ENCODE results near the gene KCNG2. TPM values are rescaled to one million over a fixed set of nuclear protein-coding genes. Genes with fewer than 3 reads are reported as not detected.

KCNG2 gene
- total and polyA plus RNA-seq, 2 of the 13 experiments (the other 11 are each of a cell fraction or from before 2014, with no cell fraction given), result not detected

- Histone ChIP-seq H2AFZ (ENCODE audit: low read length) (no peak overlapping the region), H3K4me3 (replicated peaks in 1 of 3; ENCODE audit: insufficient read depth in 1 of 3, low read depth in 2 of 3, low read length in 3 of 3) (no peak overlapping the region), H3K4me2 (ENCODE audit: low read depth, low read length) (no peak overlapping the region), H3K4me1 (ENCODE audit: insufficient read depth, low read length) (peaks cover 13% of the 10 kb centered on the region; the same call in 1 of the 2 replicates), H4K20me1 (ENCODE audit: insufficient read depth, low read length) (no peaks in the 10 kb centered on the region), H3K79me2 (ENCODE audit: insufficient read depth, low read length) (no peaks in the 10 kb centered on the region), H3K9me3 (ENCODE audit: low read length) (no peaks in the 10 kb centered on the region), H3K27me3 (ENCODE audit: control insufficient read depth in 1 of 2, insufficient read depth in 2 of 2, low read length in 2 of 2) (peaks cover 14 to 73% of the 10 kb centered on the region in 2 experiments; a peak in 4 of 5 replicates), H3K36me3 (replicated peaks in 1 of 2; ENCODE audit: control insufficient read depth in 1 of 2, insufficient read depth in 2 of 2, low read length in 2 of 2) (no peaks in the 10 kb centered on the region), H3K9ac (ENCODE audit: insufficient read depth, low read depth, low read length) (no peak overlapping the region), H3K27ac (ENCODE audit: extremely low read length, insufficient read depth, low read length) (no peak overlapping the region)
- in situ Hi-C loops (cut with HindIII; ENCODE audit: extremely low pct_ligation_motif_present, low pct_unique_long_range_greater_than_20kb) (no loop called here), intact Hi-C loops (cut with micrococcal nuclease; ENCODE audit: unreplicated experiment) (no loop called here)
- ChIA-PET CTCF (ENCODE audit: low intra/inter-chr PET ratio, low total read pairs) (no interaction called here), POLR2A (no interaction called here)
- ATAC-seq, result no peak
- TF ChIP-seq MXD1 (CRISPR knock-in tag; IDR thresholded peaks at IDR 0.05) (no peak), STAT6 (CRISPR knock-in tag; IDR thresholded peaks at IDR 0.05; ENCODE audit: borderline replicate concordance) (no peak), ZBTB2 (CRISPR knock-in tag; IDR thresholded peaks at IDR 0.05; ENCODE audit: low read depth) (no peak), MLLT10 (CRISPR knock-in tag; IDR thresholded peaks at IDR 0.05) (no peak), SP1 (IDR thresholded peaks at IDR 0.05) (no peak), SP1 (CRISPR knock-in tag; IDR thresholded peaks at IDR 0.05) (no peak), SNAPC2 (CRISPR knock-in tag; IDR thresholded peaks at IDR 0.05) (no peak), IRF2 (CRISPR knock-in tag; IDR thresholded peaks at IDR 0.05) (no peak), PHB2 (IDR thresholded peaks at IDR 0.05; ENCODE audit: partially characterized antibody) (no peak), ZNF674 (CRISPR knock-in tag; IDR thresholded peaks at IDR 0.05; ENCODE audit: low read depth) (no peak), LBX2 (CRISPR knock-in tag; IDR thresholded peaks at IDR 0.05; ENCODE audit: borderline replicate concordance) (no peak), NR0B2 (CRISPR knock-in tag; IDR thresholded peaks at IDR 0.05) (no peak)
- BruUV-seq (replicated peaks), result no TSS peak
- FAIRE-seq, result no peak
- no peak for DNase-seq (ENCODE audit: low spot score)
- 56% methylated on average over 16 of the region's 29 CpGs for WGBS (ENCODE audit: low lambda C conversion rate)
Measured at GRCh38 chr18:79779021-79779699, 18.6 kb upstream of the KCNG2 start.

Measured in HepG2 (cell line).